Epithelial cell of esophagus (primary cell): ENCODE results near the gene MKNK2.
"Not testable (repeated sequence)": the region's sequence is repeated elsewhere in the genome, so short reads cannot be mapped to it uniquely, and the experiment has no call there.

ENCODE experiments used
- DNase-seq: peaks from one replicate; pipeline ENCODE4 v3.0.0; 2010; ENCODE audit warnings: low read depth
- H3K4me3 ChIP-seq: 2 replicates; pipeline ENCODE4 v1.5.1; 2011; ENCODE audit warnings: mild to moderate bottlenecking, low read length, control low read depth
- CTCF ChIP-seq: IDR thresholded peaks from 2 replicates; pipeline ENCODE4 v1.5.1; 2011; ENCODE audit warnings: low read depth, mild to moderate bottlenecking, low read length, control low read depth, inconsistent platforms; ENCODE audit not compliant: insufficient read depth; ENCODE audit errors: missing control alignments

Gene MKNK2

GRCh38 chr19:1991018-1991913 is 59.8 kb downstream of the MKNK2 start:
- no peak overlapping the region for H3K4me3 ChIP-seq
- no peak for DNase-seq
- no peak for TF ChIP-seq CTCF

- no peak overlapping the region for H3K4me3 ChIP-seq
- no peak for TF ChIP-seq CTCF
- no peak for DNase-seq
Measured at GRCh38 chr19:1990230-1991017, 60.6 kb downstream of the MKNK2 start.

DNA sequence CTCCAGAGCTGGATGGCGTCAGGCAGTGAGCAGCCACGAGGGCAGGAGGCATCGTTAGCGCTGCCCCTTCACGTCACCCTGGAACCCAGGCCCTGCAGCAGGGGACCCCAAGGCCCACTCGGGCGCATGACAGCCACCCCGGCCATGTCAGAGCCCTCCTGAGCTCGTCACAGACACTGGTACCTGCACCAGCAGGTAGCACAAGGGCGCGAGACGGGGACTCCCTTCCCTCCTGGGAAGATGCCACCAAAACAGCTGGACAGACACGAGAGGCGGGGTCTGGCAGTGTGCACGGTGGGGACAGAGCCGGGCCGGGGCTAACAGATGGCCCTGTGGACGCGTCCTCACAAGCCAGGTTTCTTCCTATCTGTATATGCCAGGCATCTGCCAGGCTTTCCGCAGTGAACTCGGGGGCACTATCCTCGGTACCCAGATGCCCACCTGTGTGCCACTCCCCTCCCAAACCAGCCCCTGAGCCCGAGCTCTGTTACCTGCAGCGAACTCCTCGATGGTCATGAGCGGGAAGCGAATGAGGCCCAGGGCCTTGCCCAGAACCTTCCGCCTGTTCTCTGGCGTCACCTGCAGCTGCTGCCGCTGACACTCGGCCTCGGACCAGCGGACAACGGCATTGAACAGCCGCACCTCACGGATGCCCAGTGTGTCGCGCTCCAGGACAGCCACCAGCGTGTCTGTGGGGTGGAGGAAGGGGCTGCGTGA is 61.4 kb downstream of the MKNK2 start:
- H3K4me3 ChIP-seq = no peak overlapping the region
- TF ChIP-seq CTCF = no peak
- no peak for DNase-seq

DNA sequence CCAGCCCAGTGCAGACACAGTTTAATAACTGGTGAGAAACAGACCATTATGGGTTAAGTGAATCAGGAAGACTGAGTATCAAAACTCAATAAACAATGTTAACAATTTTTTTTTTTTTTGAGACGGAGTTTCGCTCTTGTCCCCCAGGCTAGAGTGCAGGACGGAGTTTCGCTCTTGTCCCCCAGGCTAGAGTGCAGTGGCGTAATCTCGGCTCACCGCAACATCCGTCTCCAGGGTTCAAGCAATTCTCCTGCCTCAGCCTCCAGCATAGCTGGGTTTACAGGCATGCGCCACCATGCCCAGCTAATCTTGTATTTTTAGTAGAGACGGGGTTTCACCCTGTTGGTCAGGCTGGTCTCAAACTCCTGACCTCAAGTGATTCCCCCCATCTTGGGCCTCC is 62.6 kb downstream of the MKNK2 start:
- H3K4me3 ChIP-seq, DNase-seq: not testable (repeated sequence)
